H1 (cell line): ENCODE measurements around the gene TRIM60. TPM values are rescaled to one million over a fixed set of nuclear protein-coding genes. Genes with fewer than 3 reads are reported as not detected.
A peak's percentile ranks its signal among the peaks of the same experiment; 100 is the strongest.
"Not testable (repeated sequence)": the region's sequence is repeated elsewhere in the genome, so short reads cannot be mapped to it uniquely, and the experiment has no call there.

Experiments
- CTCF ChIA-PET: fragments of 300-600 bp; sonication (Branson Sonifier 250); formaldehyde crosslinking; loops from one replicate; lab custom pipeline; 2021; ENCODE audit not compliant: partially characterized antibody; lab: Charles Lee
- POLR2A ChIA-PET: fragments of 300-600 bp; sonication (Branson Sonifier 250); formaldehyde crosslinking; loops from one replicate; lab custom pipeline; 2021; ENCODE audit warnings: inconsistent platforms; ENCODE audit not compliant: partially characterized antibody; lab: Charles Lee
- DNase-seq, 2 experiments: peaks; one replicate each; pipeline versions ENCODE4 v3.0.0 to v3.0.0-alpha.2; 2010 to 2022; ENCODE audit warnings: low spot score in 2 of 2, low read depth in 1 of 2, mixed read lengths in 1 of 2
- FAIRE-seq: peaks from 2 replicates; lab custom pipeline; 2011; peaks lifted over from hg19 to GRCh38; lab: Jason Lieb, UNC
- H2AFZ ChIP-seq: 2 replicates; pipeline ENCODE4 v1.8.1; 2012; ENCODE audit warnings: low read length, inconsistent platforms
- H2AK5ac ChIP-seq: 2 replicates; pipeline ENCODE4 v1.6.1; 2013; ENCODE audit warnings: low read depth, low read length
- H2BK120ac ChIP-seq: replicated peaks from 2 replicates; pipeline ENCODE3; 2013; ENCODE audit warnings: low read depth, low read length, inconsistent platforms
- H2BK12ac ChIP-seq: 2 replicates; pipeline ENCODE4 v1.6.1; 2013; ENCODE audit warnings: low read depth, low read length
- H2BK15ac ChIP-seq: 2 replicates; pipeline ENCODE4 v1.6.1; 2013; ENCODE audit warnings: low read length
- H2BK20ac ChIP-seq: 2 replicates; pipeline ENCODE4 v1.6.1; 2013; ENCODE audit warnings: low read length
- H2BK5ac ChIP-seq: 2 replicates; pipeline ENCODE4 v1.6.1; 2013; ENCODE audit warnings: low read depth, low read length
- H3K14ac ChIP-seq: 2 replicates; pipeline ENCODE4 v1.6.1; 2013; ENCODE audit warnings: inconsistent platforms; ENCODE audit not compliant: insufficient read length
- H3K18ac ChIP-seq: 2 replicates; pipeline ENCODE4 v1.6.1; 2013; ENCODE audit warnings: low read length; ENCODE audit errors: extremely low read depth
- H3K23ac ChIP-seq: 2 replicates; pipeline ENCODE4 v1.6.1; 2013; ENCODE audit warnings: inconsistent platforms; ENCODE audit not compliant: insufficient read length
- H3K23me2 ChIP-seq: 2 replicates; pipeline ENCODE4 v1.6.1; 2013; ENCODE audit warnings: low read depth, low read length
- H3K27ac ChIP-seq: 2 replicates; pipeline ENCODE4 v1.6.1; 2011; ENCODE audit warnings: low read depth, low read length, inconsistent platforms
- H3K27me3 ChIP-seq, 4 experiments: replicated peaks in 1 of 4; 1 replicate in 1 of 4; 2 replicates in 3 of 4; pipeline versions ENCODE4 v1.6.1 to v1.8.1; 2011 to 2013; ENCODE audit warnings: low read length in 3 of 4, mild to moderate bottlenecking in 3 of 4, inconsistent platforms in 2 of 4, mixed read lengths in 2 of 4, moderate library complexity in 1 of 4; ENCODE audit not compliant: control insufficient read depth in 3 of 4, insufficient read depth in 3 of 4; ENCODE audit errors: extremely low read depth in 1 of 4
- H3K36me3 ChIP-seq, 4 experiments: 2 replicates each; pipeline versions ENCODE4 v1.6.1 to v1.8.1; 2011 to 2013; ENCODE audit warnings: mild to moderate bottlenecking in 4 of 4, low read length in 3 of 4, moderate library complexity in 2 of 4, control low read depth in 1 of 4, inconsistent platforms in 1 of 4; ENCODE audit not compliant: insufficient read depth in 4 of 4, control insufficient read depth in 2 of 4
- H3K4ac ChIP-seq: replicated peaks from 2 replicates; pipeline ENCODE3; 2013; ENCODE audit warnings: low read length, low read depth, mixed read lengths, inconsistent platforms; ENCODE audit not compliant: insufficient read length
- H3K4me1 ChIP-seq, 4 experiments: replicated peaks in 1 of 4; 1 replicate in 1 of 4; 2 replicates in 3 of 4; pipeline versions ENCODE4 v1.6.1 to v1.8.1; 2011 to 2013; ENCODE audit warnings: low read length in 3 of 4, inconsistent platforms in 2 of 4, mixed read lengths in 1 of 4; ENCODE audit not compliant: insufficient read depth in 4 of 4, control insufficient read depth in 3 of 4
- H3K4me2 ChIP-seq, 2 experiments: 2 replicates each; pipeline versions ENCODE4 v1.6.1 to v1.8.1; 2011 to 2013; ENCODE audit warnings: low read depth in 2 of 2, low read length in 2 of 2, control low read depth in 1 of 2, inconsistent platforms in 1 of 2, mild to moderate bottlenecking in 1 of 2; ENCODE audit not compliant: insufficient read depth in 1 of 2
- H3K4me3 ChIP-seq, 4 experiments: fragments of 200-600, 300-600 bp in 1 of 4; sonication (generic), shearing (Covaris generic), sonication (Bioruptor Twin) in 1 of 4; 2 replicates each; pipeline versions ENCODE4 v1.5.1 to v1.8.1; 2011 to 2016; ENCODE audit warnings: low read length in 4 of 4, low read depth in 3 of 4, control low read depth in 2 of 4, inconsistent platforms in 2 of 4, mild to moderate bottlenecking in 2 of 4, mixed read lengths in 1 of 4, moderate library complexity in 1 of 4; ENCODE audit not compliant: insufficient read depth in 2 of 4; ENCODE audit errors: extremely low read depth in 1 of 4
- H3K56ac ChIP-seq: replicated peaks from 2 replicates; pipeline ENCODE3; 2013; ENCODE audit warnings: low read depth, mild to moderate bottlenecking, mixed read lengths, low read length, inconsistent platforms; ENCODE audit not compliant: insufficient read length
- H3K79me1 ChIP-seq: 2 replicates; pipeline ENCODE4 v1.6.1; 2013; ENCODE audit warnings: low read depth, low read length, control low read depth
- H3K79me2 ChIP-seq, 2 experiments: 2 replicates each; pipeline versions ENCODE4 v1.6.1 to v1.8.1; 2012 to 2013; ENCODE audit warnings: low read length in 2 of 2, mild to moderate bottlenecking in 2 of 2, inconsistent platforms in 1 of 2; ENCODE audit not compliant: insufficient read depth in 2 of 2, control insufficient read depth in 1 of 2
- H3K9ac ChIP-seq, 4 experiments: replicated peaks in 1 of 4; 1 replicate in 1 of 4; 2 replicates in 3 of 4; pipeline versions ENCODE4 v1.6.1 to v1.8.1; 2011 to 2013; ENCODE audit warnings: low read depth in 3 of 4, low read length in 3 of 4, control low read depth in 2 of 4, mild to moderate bottlenecking in 2 of 4, moderate library complexity in 2 of 4, inconsistent platforms in 1 of 4; ENCODE audit errors: extremely low read depth in 1 of 4
- H3K9me3 ChIP-seq, 2 experiments: 2 replicates each; pipeline versions ENCODE4 v1.6.1 to v1.8.1; 2012 to 2013; ENCODE audit warnings: mild to moderate bottlenecking in 2 of 2, moderate library complexity in 2 of 2, control low read depth in 1 of 2, inconsistent platforms in 1 of 2, low read depth in 1 of 2, low read length in 1 of 2, mixed read lengths in 1 of 2; ENCODE audit not compliant: insufficient read depth in 2 of 2
- H4K20me1 ChIP-seq, 2 experiments: replicated peaks in 1 of 2; 2 replicates each; pipeline versions ENCODE3 to v1.8.1; 2011 to 2013; ENCODE audit warnings: inconsistent platforms in 2 of 2, low read length in 2 of 2, mild to moderate bottlenecking in 1 of 2; ENCODE audit not compliant: insufficient read depth in 2 of 2, control insufficient read depth in 1 of 2
- H4K5ac ChIP-seq: 2 replicates; pipeline ENCODE4 v1.6.1; 2013; ENCODE audit warnings: low read length, low read depth, mixed read lengths, inconsistent platforms; ENCODE audit not compliant: insufficient read length
- H4K8ac ChIP-seq: 2 replicates; pipeline ENCODE4 v1.8.0; 2013; ENCODE audit warnings: mild to moderate bottlenecking, moderate library complexity, low read length, inconsistent platforms; ENCODE audit not compliant: insufficient read depth; ENCODE audit errors: extremely low read depth
- H4K91ac ChIP-seq: replicated peaks from 2 replicates; pipeline ENCODE3; 2013; ENCODE audit warnings: low read length, mixed read lengths, inconsistent platforms; ENCODE audit not compliant: insufficient read length
- WGBS, 2 experiments: shearing (Covaris generic) in 1 of 2; methylation state at CpG; one replicate each; pipeline versions ENCODE4 v1.1.6 to v1.1.7; 2013 to 2015; ENCODE audit warnings: low lambda C conversion rate in 2 of 2, mixed read lengths in 2 of 2, inconsistent platforms in 1 of 2, low coverage in 1 of 2, missing lambda C conversion rate in 1 of 2; ENCODE audit not compliant: insufficient replicate concordance in 2 of 2, insufficient coverage in 1 of 2, insufficient read length in 1 of 2; ENCODE audit errors: extremely low coverage in 1 of 2, missing lambda C conversion rate in 1 of 2; 5-methylcytosine and 5-hydroxymethylcytosine counted together
- polyA plus RNA-seq, 7 experiments: library from polyadenylated mRNA; depleted of rRNA in 3 of 7; stranded (reverse) in 5 of 7; unstranded in 2 of 7; fragments of >200 nt in 5 of 7; fragments of 200-250 nt in 2 of 7; gene quantifications; 1 replicate in 5 of 7; 2 replicates in 1 of 7; 4 replicates in 1 of 7; pipeline versions ENCODE4 v1.2.1 to v1.2.3, GENCODE V29; 2011 to 2013; ENCODE audit warnings: missing spikeins in 2 of 7, mixed read lengths in 2 of 7
- total RNA-seq: library from RNA; stranded (reverse); fragmentation: NEBNext Ultra II Directional; extraction: Animal tissue kit (Norgen Biotek cat#: 25700); gene quantifications from 2 replicates; pipeline ENCODE4 v1.2.1, GENCODE V29; 2021
- TF ChIP-seq, protein P1 (sequence below): IDR thresholded peaks from 2 replicates; pipeline ENCODE4 v1.6.1; 2012; ENCODE audit warnings: inconsistent platforms

The TRIM60 gene
- total and polyA plus RNA-seq, 2 of the 8 experiments (the other 6 are each of a cell fraction or from before 2014, with no cell fraction given), result not detected

DNA sequence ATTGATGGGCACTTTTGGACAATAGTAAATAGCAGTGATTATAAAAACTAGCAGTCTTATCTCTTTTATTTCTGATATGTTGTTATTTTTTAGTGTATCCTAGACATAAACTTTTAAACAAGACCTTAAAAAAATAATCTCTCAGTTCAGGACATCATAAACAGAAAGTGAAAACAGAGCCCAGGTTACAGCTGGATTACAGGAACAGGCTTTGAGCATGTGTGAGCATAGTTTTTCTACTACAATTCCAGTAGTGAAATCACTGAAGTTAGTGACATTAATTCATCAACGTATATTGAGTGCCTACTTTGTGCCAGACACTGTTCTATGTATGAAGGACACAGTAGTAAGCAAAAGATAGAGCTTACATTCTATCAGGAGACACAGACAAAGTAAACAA, 38.8 kb downstream of the TRIM60 start (continued):
- TF ChIP-seq, protein P1, sequence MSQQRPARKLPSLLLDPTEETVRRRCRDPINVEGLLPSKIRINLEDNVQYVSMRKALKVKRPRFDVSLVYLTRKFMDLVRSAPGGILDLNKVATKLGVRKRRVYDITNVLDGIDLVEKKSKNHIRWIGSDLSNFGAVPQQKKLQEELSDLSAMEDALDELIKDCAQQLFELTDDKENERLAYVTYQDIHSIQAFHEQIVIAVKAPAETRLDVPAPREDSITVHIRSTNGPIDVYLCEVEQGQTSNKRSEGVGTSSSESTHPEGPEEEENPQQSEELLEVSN, result no peak

GRCh38 chr4:165073346-165073745, 41.5 kb downstream of the TRIM60 start:
- not testable (repeated sequence) for FAIRE-seq

More at GRCh38 chr4:165073346-165073745, 41.5 kb downstream of the TRIM60 start:
- not testable (repeated sequence) for H3K56ac ChIP-seq, H3K79me1 ChIP-seq, H2BK12ac ChIP-seq, H3K4me2 ChIP-seq, H3K23ac ChIP-seq, H4K8ac ChIP-seq, H3K18ac ChIP-seq, H3K4me3 ChIP-seq, H2AFZ ChIP-seq, H4K20me1 ChIP-seq, H2BK5ac ChIP-seq, H3K23me2 ChIP-seq, H3K36me3 ChIP-seq, H3K4me1 ChIP-seq, H4K5ac ChIP-seq, H2AK5ac ChIP-seq, H2BK15ac ChIP-seq, H3K27ac ChIP-seq, H3K9ac ChIP-seq, H3K27me3 ChIP-seq, H2BK20ac ChIP-seq, H3K9me3 ChIP-seq, H3K79me2 ChIP-seq, H2BK120ac ChIP-seq, H3K4ac ChIP-seq, H4K91ac ChIP-seq, H3K14ac ChIP-seq
- ChIA-PET POLR2A (interaction anchor here (0.6 to 1.2 kb wide), 2 partner anchors 10 to 206 kb away, joined by 3 to 5 read pairs; no protein-coding TSS in a partner anchor), CTCF (interaction anchor here (1.3 kb wide), 1 partner anchor 295 kb away, joined by 3 read pairs; no protein-coding TSS in a partner anchor)
- peak in 1 of 2 experiments; percentile 50 for DNase-seq
- WGBS, 2 experiments, result 75% methylated on average over 11 of the region's 11 CpGs; no CpG with 5 or more reads in 1 of the 2 experiments
